Measurements from ENCODE around the gene TMEM126A.

The TMEM126A gene

GRCh38 chr11:85699957-85700741, 52.4 kb downstream of the TMEM126A start:
- H3K4me1 ChIP-seq (ENCODE audit: control insufficient read depth in 1 of 2, insufficient read depth in 2 of 2, low read length in 2 of 2) = no peaks in the 10 kb centered on the region
- H3K27ac ChIP-seq (ENCODE audit: low read length) = no peak overlapping the region
- no peak overlapping the region for H3K4me3 ChIP-seq (ENCODE audit: low read depth in 1 of 2, low read length in 2 of 2)
- H3K9me3 ChIP-seq (ENCODE audit: control insufficient read depth in 1 of 2, low read length in 2 of 2) = no peaks in the 10 kb centered on the region
- no peaks in the 10 kb centered on the region for H3K36me3 ChIP-seq (ENCODE audit: control insufficient read depth in 1 of 2, insufficient read depth in 2 of 2, low read length in 2 of 2)
- H3K27me3 ChIP-seq (ENCODE audit: low read depth, low read length) = no peaks in the 10 kb centered on the region

GRCh38 chr11:85704967-85705366, 57.2 kb downstream of the TMEM126A start:
- H3K36me3 ChIP-seq (ENCODE audit: control insufficient read depth in 1 of 2, insufficient read depth in 2 of 2, low read length in 2 of 2) = no peaks in the 10 kb centered on the region
- no peaks in the 10 kb centered on the region for H3K4me1 ChIP-seq (ENCODE audit: control insufficient read depth in 1 of 2, insufficient read depth in 2 of 2, low read length in 2 of 2)
- no peaks in the 10 kb centered on the region for H3K9me3 ChIP-seq (ENCODE audit: control insufficient read depth in 1 of 2, low read length in 2 of 2)
- no peak overlapping the region for H3K4me3 ChIP-seq (ENCODE audit: low read depth in 1 of 2, low read length in 2 of 2)
- H3K27me3 ChIP-seq (ENCODE audit: low read depth, low read length) = no peaks in the 10 kb centered on the region
- H3K27ac ChIP-seq (ENCODE audit: low read length) = no peak overlapping the region

GRCh38 chr11:85705800-85706199, 58.0 kb downstream of the TMEM126A start:
- H3K27ac ChIP-seq (ENCODE audit: low read length) = no peak overlapping the region
- H3K36me3 ChIP-seq (ENCODE audit: control insufficient read depth in 1 of 2, insufficient read depth in 2 of 2, low read length in 2 of 2) = no peaks in the 10 kb centered on the region
- no peaks in the 10 kb centered on the region for H3K4me1 ChIP-seq (ENCODE audit: control insufficient read depth in 1 of 2, insufficient read depth in 2 of 2, low read length in 2 of 2)

More at GRCh38 chr11:85705800-85706199, 58.0 kb downstream of the TMEM126A start:
- H3K4me3 ChIP-seq (ENCODE audit: low read depth in 1 of 2, low read length in 2 of 2) = no peak overlapping the region
- H3K27me3 ChIP-seq (ENCODE audit: low read depth, low read length) = no peaks in the 10 kb centered on the region
- H3K9me3 ChIP-seq (ENCODE audit: control insufficient read depth in 1 of 2, low read length in 2 of 2) = no peaks in the 10 kb centered on the region

Measured in muscle layer of duodenum (tissue), 2 donors.